ENCODE measurements around the gene KCNV2.

DNA sequence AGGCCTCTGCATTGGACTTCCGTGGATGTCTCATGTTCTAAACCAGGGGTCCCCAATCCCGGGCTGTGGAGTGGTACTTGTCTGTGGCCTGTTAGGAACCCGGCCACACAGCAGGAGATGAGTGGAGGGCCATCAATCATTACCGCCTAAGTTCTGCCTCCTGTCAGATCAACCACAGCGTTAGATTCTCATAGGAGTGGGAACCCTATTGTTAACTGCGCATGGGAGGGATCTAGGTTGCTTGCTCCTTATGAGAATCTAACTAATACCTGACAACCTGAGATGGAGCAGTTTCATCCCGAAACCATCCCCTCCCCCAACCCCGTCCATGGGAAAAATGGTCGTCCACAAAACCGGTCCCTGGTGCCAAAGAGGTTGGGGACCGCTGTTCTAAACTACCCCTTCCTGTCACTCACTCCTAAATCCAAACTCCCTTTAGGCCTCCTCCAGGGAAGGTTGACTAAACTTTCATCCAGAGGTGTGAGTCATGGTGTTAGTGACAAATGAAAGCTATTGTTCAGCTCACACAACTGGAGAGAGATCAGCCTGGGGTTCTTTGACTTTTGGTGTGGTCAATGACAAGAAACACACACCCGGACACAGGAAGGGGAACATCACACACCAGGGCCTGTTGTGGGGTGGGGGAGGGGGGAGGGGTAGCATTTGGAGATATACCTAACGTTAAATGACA, 9.5 kb downstream of the KCNV2 start:
- TF ChIP-seq ZNF565 (CRISPR knock-in tag; conservative IDR thresholded peaks at IDR 0.05; ENCODE audit: low read depth) (no peak), RARB (CRISPR knock-in tag; IDR thresholded peaks at IDR 0.05) (no peak), CREB5 (CRISPR knock-in tag; IDR thresholded peaks at IDR 0.05; ENCODE audit: low read depth) (no peak)
